Heart left ventricle (tissue), 16 donors: ENCODE measurements around the gene CNTLN. TPM values are rescaled to one million over a fixed set of nuclear protein-coding genes. Genes with fewer than 3 reads are reported as not detected.
"Not testable (repeated sequence)": the region's sequence is repeated elsewhere in the genome, so short reads cannot be mapped to it uniquely, and the experiment has no call there.

Experiments used
- ATAC-seq, 4 donors: fragments of 200-7000 bp; cut with Tn5 transposase; one replicate each; pipeline ENCODE4 v1.9.1; 2020 to 2022; ENCODE audit warnings: moderate library complexity in 4 of 4, mild to moderate bottlenecking in 3 of 4, moderate number of reproducible peaks in 1 of 4
- DNase-seq, 5 donors: peaks; one replicate each; pipeline ENCODE4 v3.0.0-alpha.2; 2020
- H3K27ac ChIP-seq, 12 donors: fragments of 200-600 bp; sonication (generic) in 4 of 12; one replicate each; pipeline versions ENCODE4 v1.5.0 to v1.8.0; 2016 to 2022; ENCODE audit warnings: mild to moderate bottlenecking in 2 of 12
- H3K27me3 ChIP-seq, 9 donors: fragments of 200-600 bp; sonication (generic) in 2 of 9; one replicate each; pipeline versions ENCODE4 v1.5.1 to v1.8.0; 2016 to 2022; ENCODE audit warnings: mild to moderate bottlenecking in 3 of 9
- H3K36me3 ChIP-seq, 9 donors: fragments of 200-600 bp; sonication (generic) in 2 of 9; one replicate each; pipeline versions ENCODE4 v1.5.0 to v1.8.0; 2018 to 2022; ENCODE audit warnings: mild to moderate bottlenecking in 2 of 9
- H3K4me1 ChIP-seq, 12 donors: fragments of 200-600 bp; sonication (generic) in 4 of 12; one replicate each; pipeline versions ENCODE4 v1.5.0 to v1.8.0; 2016 to 2022; ENCODE audit warnings: mild to moderate bottlenecking in 3 of 12
- H3K4me3 ChIP-seq, 12 donors: fragments of 200-600 bp; sonication (generic) in 4 of 12; one replicate each; pipeline versions ENCODE4 v1.5.0 to v1.8.0; 2017 to 2022; ENCODE audit warnings: mild to moderate bottlenecking in 9 of 12, moderate library complexity in 4 of 12
- H3K9me3 ChIP-seq, 12 donors: fragments of 200-600 bp; sonication (generic) in 4 of 12; one replicate each; pipeline versions ENCODE4 v1.5.0 to v1.8.0; 2016 to 2022; ENCODE audit warnings: mild to moderate bottlenecking in 1 of 12
- POLR2A ChIP-seq, 2 donors: fragments of 450-650 bp; IDR thresholded peaks; one replicate each; pipeline ENCODE4 v1.6.1; 2017; ENCODE audit warnings: antibody characterized with exemption in 2 of 2, mild to moderate bottlenecking in 2 of 2, moderate library complexity in 2 of 2
- WGBS, 4 donors: extraction: QIAGEN DNeasy Blood & Tissue Kit in 2 of 4; methylation state at CpG; one replicate each; pipeline versions ENCODE4 v1.1.5 to v1.1.7; 2013 to 2018; 5-methylcytosine and 5-hydroxymethylcytosine counted together
- intact Hi-C, 10 donors: fragments of 100-400 bp; cut with DNase I; formaldehyde crosslinking; loops; one replicate each; pipeline versions ENCODE4 v1.11.1 to v1.14.2; 2022
- polyA plus RNA-seq, 2 donors: library from polyadenylated mRNA; stranded (reverse); fragments of 200-250 nt; gene quantifications; one replicate each; pipeline ENCODE4 v1.2.3, GENCODE V29; 2013
- total RNA-seq, 9 donors: library from RNA; depleted of rRNA in 2 of 9; stranded (reverse); fragments of >200 nt in 2 of 9; fragmentation: NEBNext Ultra II Directional in 3 of 9; extraction: Animal tissue kit (Norgen Biotek cat#: 25700) in 3 of 9; gene quantifications; one replicate each; pipeline versions ENCODE4 v1.1.0 to v1.2.4, GENCODE V29; 2016 to 2023
- TF ChIP-seq, protein P1 (sequence below), 12 donors: fragments of 200-600 bp; sonication (generic) in 4 of 12; IDR thresholded peaks; one replicate each; pipeline versions ENCODE4 v1.5.0 to v1.8.0; 2018 to 2022; ENCODE audit warnings: antibody characterized with exemption in 12 of 12, mild to moderate bottlenecking in 5 of 12
- donor health status: ischemic (EF 13 %, LVEDD 7.1; RV severe dilation, severe dysfunction).
- donor health status: healthy with polysubstance abuse.
- donor health status: DM: no; HTN: yes; CAD: no.
- donor health status: DM: no; HTN: no; CAD: no.
- donor health status: ischemic (EF 25% LVEDD 6.9; RV normal size, moderate dysfunction).
- donor health status: ischemic (EF 25% LVEDD 5.7; RV mildly dilated, moderate dysfunction).
- donor health status: healthy.
- donor health status: DM: yes; HTN: yes; CAD: no.
- donor health status: ischemic (EF 35%, LVEDD 5.7; RV mildly dilated, moderate dysfunction).
- donor health status: nonischemic (EF 11% LVEDD 7.7; RV severe dilation, severe dysfunction).
- donor health status: DM: yes; HTN: yes; CAD: no.
- donor health status: PGD.
- donor health status: ischemic (EF 29% LVEDD 5.4; RV normal size, mild dysfunction).
- donor health status: nonischemic (EF 23%, LVEDD 6.1; RV moderate dilation, normal function).

CNTLN gene
- total and polyA plus RNA-seq, 11 donors = 1.3 to 6.1 (median 2.7) TPM

DNA sequence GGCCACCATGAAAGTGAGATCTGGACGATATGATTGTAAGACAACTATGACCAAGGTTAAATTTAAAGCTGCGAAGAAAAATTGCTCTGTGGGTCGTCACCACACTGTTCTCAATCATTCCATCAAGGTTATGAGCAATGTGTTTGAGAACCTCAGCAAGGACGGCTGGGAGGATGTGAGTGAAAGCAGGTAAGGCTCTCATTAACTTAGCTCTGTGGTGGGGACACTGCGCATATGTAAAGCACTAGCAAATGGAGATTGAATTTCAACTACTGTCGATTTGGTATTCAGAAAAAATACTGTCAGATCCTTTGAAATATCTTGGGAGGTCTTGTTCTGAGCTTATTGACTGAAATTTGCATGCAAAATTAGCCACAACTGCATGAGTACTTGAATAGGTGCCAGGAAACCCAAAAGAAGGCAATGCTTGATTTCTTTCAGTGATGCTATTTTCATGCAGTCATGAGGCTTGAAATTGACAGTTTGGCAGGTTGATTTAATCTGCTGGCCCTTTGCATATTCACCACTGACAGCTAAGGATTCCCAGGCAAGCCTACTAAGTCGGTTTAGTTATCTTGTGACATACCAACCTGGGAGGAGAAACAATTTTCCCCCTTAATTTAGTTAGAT is 260.2 kb downstream of the CNTLN start:
- Histone ChIP-seq H3K9me3 (no peaks in the 10 kb centered on the region), H3K27me3 (no peaks in the 10 kb centered on the region), H3K27ac (no peak overlapping the region), H3K36me3 (peaks cover 0 to 9% (median 0%) of the 10 kb centered on the region in 9 donors), H3K4me3 (no peak overlapping the region), H3K4me1 (peaks cover 0 to 5% (median 0%) of the 10 kb centered on the region in 12 donors)
- WGBS, 4 donors = 59 to 70% (median 64%) methylated on average over 7 of the region's 7 CpGs
- no peak for DNase-seq
- no peak for ATAC-seq
- TF ChIP-seq, protein P1, sequence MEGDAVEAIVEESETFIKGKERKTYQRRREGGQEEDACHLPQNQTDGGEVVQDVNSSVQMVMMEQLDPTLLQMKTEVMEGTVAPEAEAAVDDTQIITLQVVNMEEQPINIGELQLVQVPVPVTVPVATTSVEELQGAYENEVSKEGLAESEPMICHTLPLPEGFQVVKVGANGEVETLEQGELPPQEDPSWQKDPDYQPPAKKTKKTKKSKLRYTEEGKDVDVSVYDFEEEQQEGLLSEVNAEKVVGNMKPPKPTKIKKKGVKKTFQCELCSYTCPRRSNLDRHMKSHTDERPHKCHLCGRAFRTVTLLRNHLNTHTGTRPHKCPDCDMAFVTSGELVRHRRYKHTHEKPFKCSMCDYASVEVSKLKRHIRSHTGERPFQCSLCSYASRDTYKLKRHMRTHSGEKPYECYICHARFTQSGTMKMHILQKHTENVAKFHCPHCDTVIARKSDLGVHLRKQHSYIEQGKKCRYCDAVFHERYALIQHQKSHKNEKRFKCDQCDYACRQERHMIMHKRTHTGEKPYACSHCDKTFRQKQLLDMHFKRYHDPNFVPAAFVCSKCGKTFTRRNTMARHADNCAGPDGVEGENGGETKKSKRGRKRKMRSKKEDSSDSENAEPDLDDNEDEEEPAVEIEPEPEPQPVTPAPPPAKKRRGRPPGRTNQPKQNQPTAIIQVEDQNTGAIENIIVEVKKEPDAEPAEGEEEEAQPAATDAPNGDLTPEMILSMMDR (IDR thresholded peaks at IDR 0.05) = no peak
- no peak for TF ChIP-seq POLR2A (IDR thresholded peaks at IDR 0.05)
- intact Hi-C loops = no loop called here

DNA sequence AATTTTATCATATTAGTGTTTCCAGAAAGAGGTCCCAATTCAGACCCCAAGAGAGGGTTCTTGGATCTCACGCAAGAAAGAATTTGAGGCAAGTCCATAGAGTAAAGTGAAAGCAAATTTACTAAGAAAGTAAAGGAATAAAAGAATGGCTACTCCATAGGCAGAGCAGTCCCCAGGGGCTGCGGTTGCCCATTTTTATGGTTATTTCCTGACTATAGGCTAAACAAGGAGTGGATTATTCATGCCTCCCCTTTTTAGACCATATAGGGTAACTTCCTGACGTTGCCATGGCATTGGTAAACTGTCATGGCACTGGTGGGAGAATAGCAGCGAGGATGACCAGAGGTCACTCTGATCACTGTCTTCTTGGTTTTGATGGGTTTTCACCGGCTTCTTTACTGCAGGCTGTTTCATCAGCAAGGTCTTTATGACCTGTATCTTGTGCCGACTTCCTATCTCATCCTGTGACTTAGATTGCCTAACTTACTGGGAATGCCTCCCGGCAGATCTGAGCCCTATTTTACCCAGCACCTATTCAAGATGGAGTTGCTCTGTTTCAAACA is 262.4 kb downstream of the CNTLN start:
- H3K36me3 ChIP-seq = peaks cover 0 to 10% (median 0%) of the 10 kb centered on the region in 9 donors
- H3K27ac ChIP-seq, H3K9me3 ChIP-seq, ATAC-seq, H3K4me3 ChIP-seq, H3K27me3 ChIP-seq, intact Hi-C loops, H3K4me1 ChIP-seq, DNase-seq: not testable (repeated sequence)
- WGBS, 4 donors = 71 to 79% (median 76%) methylated on average over 7 of the region's 7 CpGs

DNA sequence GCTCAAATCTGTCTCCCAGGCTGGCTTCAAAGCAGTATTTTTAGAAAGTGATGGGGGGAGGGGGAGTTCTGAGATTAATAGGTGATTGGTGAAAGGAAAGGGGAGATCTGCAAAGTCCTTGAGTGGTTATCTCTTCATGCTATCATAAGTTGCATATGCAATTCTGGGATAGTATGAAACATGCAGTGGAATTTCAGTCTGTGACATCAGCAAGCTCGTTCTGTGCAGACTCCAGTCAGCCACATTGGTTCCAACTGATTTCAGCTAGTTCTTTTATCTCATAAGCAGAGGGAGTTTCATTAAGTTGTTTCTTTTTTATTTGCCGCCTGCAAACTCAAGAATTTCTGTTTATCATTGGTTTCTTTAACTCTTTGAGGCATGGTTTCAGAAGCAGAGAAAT is 263.5 kb downstream of the CNTLN start:
- intact Hi-C loops = no loop called here
- TF ChIP-seq, protein P1 (IDR thresholded peaks at IDR 0.05) = no peak
- no peak for TF ChIP-seq POLR2A (IDR thresholded peaks at IDR 0.05)
- Histone ChIP-seq H3K4me1 (peaks cover 0 to 5% (median 0%) of the 10 kb centered on the region in 12 donors), H3K4me3 (no peak overlapping the region), H3K36me3 (peaks cover 0 to 10% (median 0%) of the 10 kb centered on the region in 9 donors), H3K27me3 (no peaks in the 10 kb centered on the region), H3K27ac (no peak overlapping the region), H3K9me3 (no peaks in the 10 kb centered on the region)
- no peak for ATAC-seq
- 40 to 57% (median 48%) methylated on average over 2 of the region's 2 CpGs for WGBS, 4 donors
- no peak for DNase-seq

DNA sequence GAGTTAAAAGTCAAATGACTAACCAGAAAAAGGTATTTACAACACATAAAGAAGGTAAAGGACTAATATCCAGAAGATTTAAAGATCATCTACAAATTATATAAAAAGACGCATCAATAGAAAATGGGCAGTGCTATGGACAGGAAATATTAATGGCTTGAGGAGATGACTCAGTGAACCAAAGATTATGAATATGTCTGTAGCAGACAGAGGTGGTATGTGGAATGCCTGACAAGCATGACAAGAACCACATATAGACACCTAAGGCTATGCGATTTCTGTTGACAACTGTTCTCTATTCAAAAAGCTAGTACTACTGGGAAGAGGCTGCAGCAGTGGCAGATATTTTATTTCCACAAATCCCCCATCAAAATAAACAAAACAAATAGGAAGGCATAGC is 267.0 kb downstream of the CNTLN start:
- Histone ChIP-seq H3K4me3 (no peak overlapping the region), H3K4me1 (peaks cover 0 to 5% (median 0%) of the 10 kb centered on the region in 12 donors), H3K36me3 (peaks cover 0 to 3% (median 0%) of the 10 kb centered on the region in 9 donors), H3K9me3 (no peaks in the 10 kb centered on the region), H3K27ac (no peak overlapping the region), H3K27me3 (no peaks in the 10 kb centered on the region)
- DNase-seq (no peak), ATAC-seq (no peak)
- 74 to 92% (median 91%) methylated on average over 2 of the region's 2 CpGs for WGBS, 4 donors
- TF ChIP-seq, protein P1 (IDR thresholded peaks at IDR 0.05) = no peak
- no peak for TF ChIP-seq POLR2A (IDR thresholded peaks at IDR 0.05)
- intact Hi-C loops = no loop called here
